CD4-positive, alpha-beta T cell (primary cell): ENCODE results near the gene TMEM167B. TPM values are rescaled to one million over a fixed set of nuclear protein-coding genes. Genes with fewer than 3 reads are reported as not detected.

Experiments used
- ATAC-seq: fragments of 200-7000 bp; cut with Tn5 transposase; one replicate; pipeline ENCODE4 v1.10.0; 2022; ENCODE audit warnings: mild to moderate bottlenecking; ENCODE audit not compliant: poor library complexity
- CTCF ChIA-PET: fragments of 350-600 bp; sonication (Branson Sonifier 250); formaldehyde crosslinking; loops from one replicate; lab custom pipeline; 2021; ENCODE audit warnings: antibody characterized with exemption, inconsistent platforms; lab: Charles Lee
- POLR2A ChIA-PET: fragments of 350-600 bp; sonication (Branson Sonifier 250); formaldehyde crosslinking; loops from one replicate; lab custom pipeline; 2021; ENCODE audit warnings: antibody characterized with exemption, inconsistent platforms; lab: Charles Lee
- DNase-seq, 14 experiments: peaks; one replicate each; pipeline ENCODE4 v3.0.0-alpha.2; 2013 to 2020; ENCODE audit warnings: mixed read lengths in 2 of 14
- H3K27ac ChIP-seq, 2 donors: one replicate each; pipeline versions ENCODE4 v1.5.1 to v1.7.0; 2013; ENCODE audit warnings: low read length in 2 of 2, low read depth in 1 of 2, mild to moderate bottlenecking in 1 of 2
- H3K27me3 ChIP-seq, 2 experiments: 1 replicate in 1 of 2; 2 replicates in 1 of 2; pipeline versions ENCODE4 v1.6.1 to v1.7.0; 2013; ENCODE audit warnings: low read length in 2 of 2, control low read depth in 1 of 2, mild to moderate bottlenecking in 1 of 2, moderate library complexity in 1 of 2; ENCODE audit not compliant: insufficient read depth in 2 of 2, control insufficient read depth in 1 of 2
- H3K36me3 ChIP-seq: one replicate; pipeline ENCODE4 v1.6.1; 2013; ENCODE audit warnings: low read length, control low read depth; ENCODE audit not compliant: insufficient read depth
- H3K4me1 ChIP-seq: one replicate; pipeline ENCODE4 v1.6.1; 2013; ENCODE audit warnings: low read length, control low read depth; ENCODE audit not compliant: insufficient read depth
- H3K4me3 ChIP-seq: one replicate; pipeline ENCODE4 v1.5.1; 2013; ENCODE audit warnings: mild to moderate bottlenecking, low read length, moderate library complexity
- H3K9me3 ChIP-seq, 2 experiments: 1 replicate in 1 of 2; 2 replicates in 1 of 2; pipeline versions ENCODE4 v1.6.1 to v1.7.0; 2013; ENCODE audit warnings: low read length in 2 of 2, mild to moderate bottlenecking in 2 of 2, control low read depth in 1 of 2, moderate library complexity in 1 of 2; ENCODE audit not compliant: control insufficient read depth in 1 of 2, insufficient read depth in 1 of 2
- H3K27ac Mint-ChIP-seq: one replicate; pipeline ENCODE4 v1.8.0; 2020; ENCODE audit warnings: mixed read lengths
- H3K27me3 Mint-ChIP-seq: one replicate; pipeline ENCODE4 v1.8.0; 2021; ENCODE audit warnings: mixed read lengths
- H3K36me3 Mint-ChIP-seq: one replicate; pipeline ENCODE4 v1.8.0; 2021; ENCODE audit warnings: low read depth, mixed read lengths
- H3K4me1 Mint-ChIP-seq: one replicate; pipeline ENCODE4 v1.8.0; 2021; ENCODE audit warnings: low read depth, mixed read lengths
- H3K4me3 Mint-ChIP-seq: one replicate; pipeline ENCODE4 v1.8.0; 2020; ENCODE audit warnings: mild to moderate bottlenecking, mixed read lengths
- H3K9me3 Mint-ChIP-seq: one replicate; pipeline ENCODE4 v1.8.0; 2020; ENCODE audit warnings: mixed read lengths
- CTCF ChIP-seq: fragments of 200-600 bp; IDR thresholded peaks from one replicate; pipeline ENCODE4 v1.8.0; 2022; ENCODE audit warnings: antibody characterized with exemption, mild to moderate bottlenecking
- intact Hi-C, 2 experiments: fragments of 100-400 bp; cut with DNase I in 1 of 2; cut with micrococcal nuclease in 1 of 2; formaldehyde crosslinking; loops; one replicate each; pipeline versions ENCODE4 v1.15.1 to v1.9.0; 2023 to 2025; cut with DNase I, micrococcal nuclease
- total RNA-seq, 174 experiments: library from RNA in 2 of 174; stranded (reverse) in 2 of 174; gene quantifications; one replicate each; pipeline ENCODE4 v1.2.3 and lab custom pipeline; 2021 to 2026

Gene TMEM167B
- total RNA-seq, 2 experiments from 2014 or later: 70.2 to 71.0 TPM

- Histone ChIP-seq H3K4me1 (no peaks in the 10 kb centered on the region), H3K36me3 (no peaks in the 10 kb centered on the region), H3K4me3 (no peak overlapping the region), H3K27me3 (no peaks in the 10 kb centered on the region), H3K9me3 (peaks cover 0 to 4% of the 10 kb centered on the region in 2 experiments), H3K27ac (no peak overlapping the region)
- ChIA-PET CTCF (no interaction called here), POLR2A (interaction anchor here (1.5 kb wide), 1 partner anchor 16 kb away, joined by 5 read pairs; no protein-coding TSS in a partner anchor)
- no peak for TF ChIP-seq CTCF
- no peaks in the 10 kb centered on the region for H3K36me3 Mint-ChIP-seq
- intact Hi-C loops: no loop called here
- H3K4me1 Mint-ChIP-seq: no peaks in the 10 kb centered on the region
- H3K27ac Mint-ChIP-seq: no peak overlapping the region
- H3K4me3 Mint-ChIP-seq: no peak overlapping the region
- no peaks in the 10 kb centered on the region for H3K9me3 Mint-ChIP-seq
- ATAC-seq: no peak
- DNase-seq: no peak
- H3K27me3 Mint-ChIP-seq: no peaks in the 10 kb centered on the region
Observed at GRCh38 chr1:109083923-109084322, 6.6 kb upstream of the TMEM167B start.

GRCh38 chr1:109084563-109085517 lies 5.7 kb upstream of the TMEM167B start:
- H3K27me3 Mint-ChIP-seq: no peaks in the 10 kb centered on the region
- ChIA-PET CTCF (interaction anchor here (0.5 to 2.4 kb wide), 2 partner anchors 15 kb away, joined by 3 to 8 read pairs; no protein-coding TSS in a partner anchor), POLR2A (interaction anchor here (1.5 to 2.3 kb wide), 2 partner anchors 15 kb away, joined by 5 to 6 read pairs; no protein-coding TSS in a partner anchor)
- H3K4me3 Mint-ChIP-seq: no peak overlapping the region
- TF ChIP-seq CTCF: no peak
- DNase-seq: no peak
- intact Hi-C loops: no loop called here
- ATAC-seq: no peak
- Histone ChIP-seq H3K9me3 (peaks cover 0 to 8% of the 10 kb centered on the region in 2 experiments), H3K36me3 (no peaks in the 10 kb centered on the region), H3K27me3 (no peaks in the 10 kb centered on the region), H3K4me1 (peaks cover 3% of the 10 kb centered on the region), H3K27ac (no peak overlapping the region), H3K4me3 (no peak overlapping the region)
- H3K27ac Mint-ChIP-seq: no peak overlapping the region
- H3K9me3 Mint-ChIP-seq: no peaks in the 10 kb centered on the region
- H3K36me3 Mint-ChIP-seq: no peaks in the 10 kb centered on the region
- H3K4me1 Mint-ChIP-seq: no peaks in the 10 kb centered on the region

GRCh38 chr1:109089242-109090015 lies 1.1 kb upstream of the TMEM167B start:
- Histone ChIP-seq H3K27me3 (no peaks in the 10 kb centered on the region), H3K36me3 (peaks cover 18% of the 10 kb centered on the region), H3K27ac (no peak overlapping the region), H3K9me3 (peaks cover 0 to 14% of the 10 kb centered on the region in 2 experiments), H3K4me1 (peaks cover 27% of the 10 kb centered on the region), H3K4me3 (peak overlapping the region; percentile 98)
- DNase-seq (peak in 6 of 14 experiments; percentile 22 to 60 (median 46)), ATAC-seq (no peak)
- intact Hi-C loops: loop anchor here (1.0 to 5.0 kb wide), 7 partner anchors 11 to 338 kb away; partner anchors contain the start of genes TAF13 (in 2 of the 2), WDR47 (in 2 of the 2), CLCC1 (in 1 of the 2) and PSMA5 (in 1 of the 2)
- Mint-ChIP-seq H3K36me3 (peaks cover 36% of the 10 kb centered on the region), H3K4me1 (peaks cover 36% of the 10 kb centered on the region), H3K4me3 (peak overlapping the region; percentile 97), H3K27ac (peak overlapping the region; percentile 94), H3K9me3 (no peaks in the 10 kb centered on the region), H3K27me3 (no peaks in the 10 kb centered on the region)
- POLR2A ChIA-PET: interaction anchor here (0.9 to 4.6 kb wide), 12 partner anchors 10 to 428 kb away, joined by 3 to 112 read pairs (median 8); partner anchors contain the start of genes ATXN7L2, CLCC1, ELAPOR1 and HENMT1
- CTCF ChIA-PET: interaction anchor here (0.9 to 4.2 kb wide), 3 partner anchors 11 to 24 kb away, joined by 3 to 32 read pairs (median 26); partner anchors contain the start of gene ELAPOR1
- peak; percentile 13 for TF ChIP-seq CTCF
